HG03342 (cell line): ENCODE data around the gene ASPSCR1.

Experiments
- ATAC-seq: cut with Tn5 transposase; IDR thresholded peaks from one replicate; pipeline ENCODE4 v1.9.1; 2021; ENCODE audit warnings: mild to moderate bottlenecking, moderate library complexity; ENCODE audit not compliant: unreplicated experiment

The ASPSCR1 gene

DNA sequence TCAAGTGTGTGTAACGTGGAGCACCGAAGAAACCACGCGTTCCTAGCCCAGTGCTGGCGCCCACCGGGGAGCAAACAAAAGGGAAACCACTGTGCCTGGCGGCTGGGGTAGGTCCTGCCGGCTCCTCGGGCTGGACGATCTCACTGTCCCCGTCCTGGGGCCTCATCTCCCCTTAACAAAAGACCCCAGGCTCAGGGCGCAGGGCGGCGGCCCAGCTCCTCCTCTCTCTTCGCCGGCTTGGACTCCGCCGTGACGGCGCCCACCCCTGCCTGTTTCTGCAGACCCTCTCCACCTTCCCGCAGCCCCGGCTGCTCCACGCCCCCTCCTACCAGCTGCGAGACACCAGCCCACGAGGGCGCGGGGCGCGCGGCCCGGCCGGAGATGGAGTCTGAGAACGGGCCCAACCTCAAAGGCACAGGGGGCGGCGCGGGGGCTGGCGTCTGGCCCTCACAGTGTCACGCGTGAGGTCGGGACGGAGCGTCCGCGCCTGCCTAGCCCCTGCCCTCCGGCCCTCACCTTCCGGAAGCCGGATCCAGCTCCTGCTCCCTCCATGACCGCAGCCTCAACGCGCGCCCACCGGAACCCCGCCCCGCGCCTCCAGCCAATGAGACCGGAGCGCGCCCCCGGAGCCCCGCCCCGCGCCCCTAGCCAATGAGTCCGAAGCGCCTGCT, 45.0 kb downstream of the ASPSCR1 start, which contains the start of gene CENPX:
CENPX (minus strand) TSS at position 569 of the 671 bp plus-strand sequence; CDS start at position 552, 17 bp downstream.
- no peak for ATAC-seq

DNA sequence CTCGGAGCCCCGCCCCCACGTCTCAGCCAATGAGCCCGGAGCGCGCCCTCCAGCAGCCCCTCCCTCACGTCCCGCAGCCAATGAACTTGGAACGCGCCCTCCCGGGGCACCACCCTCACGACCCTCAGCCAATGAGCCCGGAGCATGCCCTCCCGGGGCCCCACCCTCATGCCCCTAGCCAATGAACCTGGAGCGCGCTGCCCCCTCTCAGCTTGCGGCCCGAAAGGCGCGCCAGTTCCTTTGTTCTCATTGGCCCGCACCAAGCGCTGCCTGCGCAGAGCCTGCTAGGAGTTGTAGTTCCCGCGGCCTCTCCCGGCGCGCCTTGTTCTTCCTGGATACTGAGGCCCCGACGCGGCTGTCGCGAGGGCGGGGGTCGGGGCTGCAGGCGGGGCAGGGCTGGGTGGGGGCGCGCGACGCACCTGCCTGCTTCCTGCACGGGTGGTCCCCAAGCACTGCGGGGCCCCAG, 45.6 kb downstream of the ASPSCR1 start, which contains the start of gene LRRC45:
LRRC45 (plus strand) TSS at position 325 of the 466 bp plus-strand sequence. CDS start 339 bp downstream, outside the sequence.
- peak; percentile 77 for ATAC-seq

DNA sequence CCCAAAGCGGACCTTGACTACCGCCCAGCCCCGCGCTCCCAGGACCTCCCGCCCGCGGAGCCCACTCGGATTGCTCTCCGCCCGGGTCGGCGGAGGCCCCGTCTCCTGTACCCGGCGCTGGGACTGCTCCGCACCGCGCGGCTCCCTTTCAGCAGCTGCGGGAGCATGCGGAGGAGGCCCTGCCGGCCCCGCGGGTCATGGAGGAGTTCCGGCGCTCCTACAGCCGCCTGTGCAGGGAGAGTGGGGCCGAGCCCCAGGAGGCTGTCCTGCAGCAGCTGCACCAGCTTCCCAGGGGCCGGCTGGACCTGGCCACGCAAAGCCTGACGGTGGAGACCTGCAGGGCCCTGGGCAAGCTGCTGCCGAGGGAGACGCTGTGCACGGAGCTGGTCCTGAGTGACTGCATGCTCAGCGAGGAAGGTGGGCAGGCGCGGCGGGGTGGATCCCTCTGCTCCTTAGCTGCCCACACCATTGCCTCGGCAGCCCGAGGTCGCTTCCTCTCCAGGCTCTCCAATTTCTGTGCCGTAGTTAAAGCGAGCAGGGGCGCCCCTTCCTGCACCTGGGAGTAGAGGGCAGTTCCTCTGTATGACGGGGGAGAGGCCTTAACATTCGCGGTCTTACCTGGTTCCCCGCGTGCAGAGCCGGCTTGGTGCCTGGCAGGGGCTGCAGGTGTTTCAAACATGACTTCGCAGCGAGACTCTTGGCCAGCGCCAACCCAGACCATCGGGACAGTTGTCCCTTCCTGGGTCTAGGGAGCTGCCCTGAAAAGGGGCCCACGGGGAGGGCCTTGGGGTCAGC, 46.2 kb downstream of the ASPSCR1 start:
- no peak for ATAC-seq

DNA sequence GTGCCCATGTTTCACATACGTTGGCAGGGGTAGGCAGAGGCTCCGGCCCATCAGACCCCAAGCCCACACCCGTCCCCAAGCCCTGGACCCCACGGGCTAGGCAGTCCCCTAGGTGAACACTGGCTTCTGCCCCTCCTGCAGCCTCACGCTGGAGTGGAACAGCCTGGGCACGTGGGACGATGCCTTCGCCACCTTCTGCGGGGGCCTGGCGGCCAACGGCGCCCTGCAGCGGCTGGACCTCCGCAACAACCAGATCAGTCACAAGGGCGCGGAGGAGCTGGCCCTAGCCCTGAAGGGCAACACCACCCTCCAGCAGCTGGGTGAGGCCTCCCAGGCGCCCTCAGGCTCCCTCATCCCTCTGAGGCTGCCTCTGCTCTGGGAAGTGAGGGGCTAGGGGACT, 47.4 kb downstream of the ASPSCR1 start:
- ATAC-seq: no peak

DNA sequence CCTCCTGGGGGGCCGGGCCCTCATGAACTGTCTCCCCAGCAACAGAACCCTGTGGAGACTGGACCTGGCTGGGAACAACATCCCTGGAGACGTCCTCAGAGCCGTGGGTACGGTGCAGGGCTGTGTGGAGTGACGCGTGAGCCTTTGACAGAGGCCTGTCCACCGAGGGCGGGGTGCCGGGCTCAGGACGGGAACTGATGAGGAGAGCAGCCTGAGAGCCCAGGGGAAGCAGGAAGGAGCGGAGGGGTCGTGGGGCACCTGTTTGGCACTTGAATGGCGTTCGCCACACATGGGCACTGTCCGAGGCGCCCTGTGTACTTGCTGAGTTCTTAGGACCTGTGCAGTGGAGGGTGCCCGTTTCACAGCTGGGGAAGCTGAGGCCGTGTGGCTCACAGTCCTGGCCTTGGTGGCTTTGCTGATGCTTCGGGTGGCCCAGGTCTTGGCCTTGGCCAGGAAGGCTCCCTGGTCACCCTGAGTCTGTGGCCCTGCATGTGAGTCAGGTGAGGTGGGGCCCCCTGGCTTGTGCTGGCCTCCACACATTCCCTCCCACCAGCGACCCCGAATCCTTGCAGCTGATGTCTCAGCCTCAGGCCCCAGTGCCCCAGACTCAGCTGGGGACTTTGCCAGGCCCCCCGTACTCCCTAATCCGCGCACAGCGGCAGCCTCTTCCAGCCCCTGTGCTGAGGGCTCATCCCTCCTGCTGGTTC, 48.1 kb downstream of the ASPSCR1 start:
- no peak for ATAC-seq

DNA sequence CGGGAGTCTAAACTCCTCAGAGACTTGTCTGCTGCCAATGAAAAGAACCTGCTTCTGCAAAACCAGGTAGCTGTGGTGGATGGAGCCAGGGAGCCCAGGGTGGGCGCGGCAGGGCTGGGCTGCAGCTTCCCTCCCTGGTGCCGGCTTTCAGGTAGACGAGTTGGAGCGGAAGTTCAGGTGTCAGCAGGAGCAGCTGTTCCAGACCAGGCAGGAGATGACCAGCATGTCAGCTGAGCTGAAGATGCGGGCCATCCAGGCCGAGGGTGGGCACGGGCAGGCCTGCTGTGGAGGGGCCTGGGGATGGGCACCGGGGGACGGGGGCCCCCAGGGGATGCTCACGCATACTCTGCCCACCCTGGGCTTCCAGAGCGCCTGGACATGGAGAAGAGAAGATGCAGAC, 50.8 kb downstream of the ASPSCR1 start:
- ATAC-seq: no peak

DNA sequence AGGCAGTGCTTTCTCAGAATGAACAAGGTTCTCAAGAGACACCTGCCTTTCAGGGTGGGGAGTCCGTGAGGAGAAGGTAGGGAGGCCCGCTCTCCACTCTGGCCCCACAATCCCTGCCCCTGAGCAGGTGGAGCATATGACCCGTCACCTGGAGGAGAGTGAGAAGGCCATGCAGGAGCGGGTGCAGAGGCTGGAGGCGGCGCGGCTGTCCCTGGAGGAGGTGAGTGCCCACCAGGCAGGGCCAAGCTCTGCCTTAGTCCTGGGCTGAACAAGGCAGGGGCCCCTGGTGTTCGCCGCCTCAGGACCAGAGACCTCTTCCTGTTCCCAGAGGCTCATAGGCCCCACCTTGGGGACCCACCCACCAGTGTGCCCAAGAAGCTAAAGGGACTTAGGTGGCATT, 51.5 kb downstream of the ASPSCR1 start:
- no peak for ATAC-seq

DNA sequence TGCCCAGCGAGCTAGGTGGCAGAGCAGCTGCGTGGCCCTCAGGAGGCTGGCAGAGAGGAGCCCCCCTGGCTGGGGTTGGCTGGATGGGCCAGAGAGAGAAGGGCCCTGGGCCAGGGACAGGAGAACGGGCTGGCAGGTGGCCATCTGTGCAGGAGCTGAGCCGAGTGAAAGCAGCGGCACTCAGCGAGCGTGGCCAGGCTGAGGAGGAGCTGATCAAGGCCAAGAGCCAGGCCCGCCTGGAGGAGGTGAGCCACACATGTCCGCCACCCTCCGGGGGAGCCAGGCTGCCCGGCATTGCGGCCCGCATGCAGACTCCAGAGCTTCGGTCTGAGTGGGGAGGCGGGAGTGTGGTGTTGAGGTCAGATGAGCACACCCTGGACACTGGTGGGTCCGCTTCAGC, 52.0 kb downstream of the ASPSCR1 start:
- ATAC-seq: no peak

DNA sequence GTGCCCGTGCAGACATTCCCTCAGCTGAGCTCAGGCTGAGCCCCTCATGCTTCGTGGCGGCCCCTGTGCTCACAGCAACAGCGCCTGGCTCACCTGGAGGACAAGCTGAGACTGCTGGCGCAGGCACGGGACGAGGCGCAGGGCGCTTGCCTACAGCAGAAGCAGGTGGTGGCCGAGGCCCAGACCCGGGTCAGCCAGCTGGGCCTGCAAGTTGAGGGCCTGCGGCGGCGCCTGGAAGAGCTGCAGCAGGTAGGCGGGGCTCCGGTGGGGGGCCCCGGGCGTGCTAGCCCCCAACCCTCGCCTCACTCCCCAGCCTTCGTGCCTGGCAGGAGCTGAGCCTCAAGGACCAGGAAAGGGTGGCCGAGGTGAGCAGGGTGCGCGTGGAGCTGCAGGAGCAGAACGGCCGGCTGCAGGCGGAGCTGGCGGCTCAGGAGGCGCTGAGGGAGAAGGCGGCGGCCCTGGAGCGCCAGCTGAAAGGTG, 52.6 kb downstream of the ASPSCR1 start:
- ATAC-seq: no peak

DNA sequence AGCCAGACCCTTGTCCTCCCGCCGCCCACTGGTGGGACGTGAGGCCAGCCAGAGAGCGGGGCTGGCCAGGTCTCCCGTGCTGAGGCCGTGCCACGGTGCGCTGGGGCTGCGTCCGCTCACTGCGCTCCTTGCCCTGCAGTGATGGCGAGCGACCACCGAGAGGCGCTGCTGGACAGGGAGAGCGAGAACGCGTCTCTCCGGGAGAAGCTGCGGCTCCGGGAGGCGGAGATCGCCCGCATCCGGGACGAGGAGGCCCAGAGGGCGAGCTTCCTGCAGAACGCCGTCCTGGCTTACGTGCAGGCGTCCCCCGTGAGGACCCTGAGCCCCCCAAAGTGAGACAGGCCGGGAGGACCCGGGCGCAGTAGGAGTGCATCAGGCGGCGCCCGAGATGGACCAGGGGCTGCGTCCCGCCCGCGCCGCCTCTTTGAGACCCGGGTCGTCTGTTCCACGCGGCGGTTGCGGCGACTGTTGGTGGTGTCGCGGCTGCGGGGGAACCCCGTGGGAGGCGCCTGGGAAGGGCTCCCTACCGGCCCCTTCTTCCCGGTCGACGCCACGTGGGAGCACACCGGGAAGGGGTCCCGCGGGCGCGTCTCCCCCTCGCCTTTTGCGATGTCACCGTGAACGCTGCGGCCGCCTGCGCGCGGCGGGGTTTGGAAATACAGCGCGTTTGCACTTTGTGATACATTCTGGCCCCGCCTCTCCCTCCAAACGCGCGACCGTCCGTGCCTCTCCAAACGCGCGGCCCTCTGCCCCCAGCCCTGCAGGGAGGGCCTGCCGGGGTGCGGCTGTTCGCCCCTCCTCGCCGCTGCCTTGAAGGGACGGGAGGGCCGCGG, 53.3 kb downstream of the ASPSCR1 start:
- peak; percentile 51 for ATAC-seq

DNA sequence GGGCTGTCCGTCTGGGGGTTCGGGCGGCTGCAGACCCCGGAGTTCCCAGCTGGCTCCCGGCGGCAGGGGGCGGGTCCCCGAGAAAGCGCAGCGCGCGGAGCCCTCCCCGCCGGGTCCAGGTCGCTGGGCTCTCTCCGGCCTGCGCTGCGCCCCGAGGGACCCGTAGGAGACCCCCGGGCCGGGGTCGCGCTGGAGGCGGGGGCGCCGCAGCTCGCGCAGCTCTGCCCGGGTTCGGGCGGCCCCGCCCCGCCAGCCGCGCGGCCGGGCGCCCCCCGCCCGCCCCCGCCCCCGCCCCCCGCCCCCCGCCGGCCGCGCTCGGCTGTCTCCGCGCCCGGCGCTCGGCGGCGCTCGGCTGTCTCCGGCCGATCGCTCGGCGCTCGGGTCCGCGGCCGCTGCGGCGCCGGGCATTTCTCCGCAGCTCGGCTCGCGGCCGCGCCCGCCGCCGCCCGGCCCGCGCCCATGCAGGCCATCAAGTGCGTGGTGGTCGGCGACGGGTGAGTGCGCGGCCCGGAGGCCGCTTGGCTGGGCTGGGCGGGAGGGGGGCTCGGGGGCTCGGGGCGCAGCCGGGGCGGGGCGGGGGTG, 54.0 kb downstream of the ASPSCR1 start, which contains the start of gene RAC3:
RAC3 (plus strand) TSS at position 376 of the 582 bp plus-strand sequence; CDS start at position 460, 84 bp downstream.
- ATAC-seq: no peak

DNA sequence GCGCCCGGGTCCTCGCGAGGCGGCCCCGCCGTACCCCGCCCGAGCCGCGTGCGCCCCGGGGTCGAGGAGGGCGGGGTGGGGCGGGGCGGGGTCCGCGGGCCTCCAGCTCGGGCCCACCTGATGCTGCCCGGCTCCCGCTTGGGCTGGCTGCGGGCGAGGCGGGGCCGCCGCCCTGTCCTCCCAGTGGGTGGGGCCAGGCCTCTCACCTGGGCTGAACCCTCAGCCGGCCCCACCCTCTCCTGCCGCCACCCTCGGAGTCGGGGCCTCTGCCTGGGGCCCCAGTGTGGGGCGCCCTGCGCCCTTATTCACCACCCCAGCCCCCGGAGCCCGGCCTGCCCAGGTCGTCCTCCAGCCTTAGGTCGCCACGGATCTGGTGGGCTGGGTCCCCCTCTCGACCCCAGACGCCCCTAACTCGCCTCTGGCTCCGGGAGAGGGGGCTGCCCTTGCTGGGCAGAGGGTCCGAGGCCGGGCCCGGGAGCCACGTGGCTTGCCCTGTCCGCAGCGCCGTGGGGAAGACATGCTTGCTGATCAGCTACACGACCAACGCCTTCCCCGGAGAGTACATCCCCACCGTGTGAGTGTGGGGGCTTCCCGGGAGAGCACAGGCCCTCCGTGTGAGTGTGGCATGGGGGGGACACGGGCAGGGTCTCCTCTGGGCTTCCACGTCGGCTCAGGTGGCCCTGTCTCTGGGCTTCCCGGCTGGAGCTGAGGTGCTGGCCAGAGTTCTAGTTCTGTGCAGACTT, 54.6 kb downstream of the ASPSCR1 start:
- ATAC-seq: no peak

DNA sequence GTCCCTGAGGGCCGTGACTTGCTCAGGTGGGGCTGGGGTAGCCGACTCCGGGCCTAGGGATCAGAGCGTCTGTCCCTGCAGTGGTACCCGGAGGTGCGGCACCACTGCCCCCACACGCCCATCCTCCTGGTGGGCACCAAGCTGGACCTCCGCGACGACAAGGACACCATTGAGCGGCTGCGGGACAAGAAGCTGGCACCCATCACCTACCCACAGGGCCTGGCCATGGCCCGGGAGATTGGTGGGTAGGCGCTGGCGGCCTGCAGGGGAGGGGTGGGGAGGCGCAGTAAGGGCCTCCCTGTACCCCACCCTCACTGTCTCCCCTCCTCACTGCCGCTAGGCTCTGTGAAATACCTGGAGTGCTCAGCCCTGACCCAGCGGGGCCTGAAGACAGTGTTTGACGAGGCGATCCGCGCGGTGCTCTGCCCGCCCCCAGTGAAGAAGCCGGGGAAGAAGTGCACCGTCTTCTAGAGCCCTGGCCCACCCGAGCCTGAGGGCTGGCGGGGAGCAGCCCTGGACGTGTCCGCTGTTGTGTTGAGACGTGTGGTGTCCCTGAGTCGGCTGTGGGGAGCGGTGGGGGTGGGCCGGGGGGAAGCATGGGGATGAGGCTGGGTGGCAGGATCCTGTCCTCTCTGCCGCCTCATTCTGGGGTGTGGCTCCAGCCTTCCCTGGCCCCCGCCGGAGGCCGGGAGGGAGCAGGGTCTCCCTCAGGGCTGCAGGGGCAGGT, 56.1 kb downstream of the ASPSCR1 start:
- no peak for ATAC-seq

DNA sequence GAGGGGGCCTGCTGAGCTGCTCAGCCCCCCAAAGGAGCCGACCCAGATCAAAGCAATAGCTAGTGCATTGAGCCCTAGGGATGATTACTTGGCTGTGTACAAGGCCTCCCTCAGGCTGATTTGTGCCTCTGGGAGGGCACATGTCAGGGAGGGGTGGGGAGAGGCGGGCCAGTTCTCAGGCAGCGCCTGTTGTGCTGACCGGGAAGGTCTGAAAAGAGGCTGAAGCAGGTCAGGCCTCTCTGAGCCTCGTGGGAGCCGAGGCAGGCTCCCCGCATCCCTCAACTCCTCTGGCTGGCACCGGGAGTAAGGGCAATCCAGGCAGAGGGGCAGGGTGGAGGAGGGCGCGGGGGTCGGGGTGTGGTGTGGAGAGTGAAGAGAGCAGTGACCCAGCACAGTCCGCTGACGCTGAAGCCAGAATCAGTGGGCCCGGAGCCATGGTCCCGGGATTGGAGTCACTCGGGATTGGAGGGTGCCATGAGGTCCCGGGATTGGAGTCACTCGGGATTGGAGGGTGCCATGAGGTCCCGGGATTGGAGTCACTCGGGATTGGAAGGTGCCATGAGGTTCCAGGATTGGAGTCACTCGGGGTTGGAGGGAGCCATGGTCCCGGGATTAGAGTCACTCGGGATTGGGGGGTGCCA, 57.1 kb downstream of the ASPSCR1 start:
- ATAC-seq: no peak

DNA sequence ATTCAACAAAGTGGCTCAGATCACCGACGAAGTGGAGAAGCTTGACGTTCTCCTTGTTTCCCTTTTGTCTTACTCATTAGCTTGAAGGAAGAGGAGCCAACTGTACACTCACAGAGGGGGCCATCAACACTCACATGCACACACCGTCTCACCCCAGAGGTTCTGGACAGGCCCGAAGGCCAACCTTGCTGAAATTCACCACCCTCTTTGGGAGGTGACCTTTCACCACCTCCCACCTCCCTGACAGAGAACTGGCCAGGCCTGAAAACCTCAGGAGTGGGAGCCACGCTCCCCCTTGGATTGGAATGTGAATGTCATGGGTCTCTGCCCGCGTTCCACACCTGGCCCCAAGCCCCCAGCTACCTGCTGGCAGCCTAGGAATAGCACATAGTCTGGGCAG, 58.1 kb downstream of the ASPSCR1 start:
- ATAC-seq: no peak

DNA sequence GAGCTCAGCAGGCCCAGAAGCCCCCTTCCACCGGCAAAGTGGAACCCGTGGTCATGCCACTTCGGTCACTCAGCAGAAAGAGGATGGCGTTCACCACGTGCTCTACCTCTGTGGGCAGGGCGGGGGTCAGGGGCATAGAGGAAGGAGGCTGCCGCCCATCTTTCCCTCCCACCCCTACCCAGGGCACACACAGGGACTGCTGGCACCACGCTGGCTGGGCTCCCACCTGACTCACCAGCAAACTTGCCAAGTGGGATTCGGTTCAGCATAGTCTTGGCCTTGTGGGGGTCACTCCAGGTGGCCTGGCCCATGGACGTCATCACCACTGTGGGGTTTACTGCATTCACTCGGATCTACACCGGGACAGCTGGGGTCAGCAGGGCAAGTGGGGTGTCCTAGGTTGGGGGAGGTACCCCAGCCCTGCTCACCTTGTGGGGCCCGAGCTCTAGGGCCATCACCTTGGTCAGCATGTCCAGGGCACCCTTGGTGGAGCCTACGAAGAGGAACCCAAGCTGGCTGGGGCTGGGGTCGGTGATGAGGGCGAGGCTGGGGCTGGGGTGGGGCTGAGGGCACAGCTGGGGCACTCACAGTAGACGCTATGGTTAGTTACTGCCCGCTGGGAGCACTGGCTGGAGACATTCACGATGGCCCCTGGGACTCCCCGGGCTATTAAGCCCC, 58.7 kb downstream of the ASPSCR1 start:
- no peak for ATAC-seq

DNA sequence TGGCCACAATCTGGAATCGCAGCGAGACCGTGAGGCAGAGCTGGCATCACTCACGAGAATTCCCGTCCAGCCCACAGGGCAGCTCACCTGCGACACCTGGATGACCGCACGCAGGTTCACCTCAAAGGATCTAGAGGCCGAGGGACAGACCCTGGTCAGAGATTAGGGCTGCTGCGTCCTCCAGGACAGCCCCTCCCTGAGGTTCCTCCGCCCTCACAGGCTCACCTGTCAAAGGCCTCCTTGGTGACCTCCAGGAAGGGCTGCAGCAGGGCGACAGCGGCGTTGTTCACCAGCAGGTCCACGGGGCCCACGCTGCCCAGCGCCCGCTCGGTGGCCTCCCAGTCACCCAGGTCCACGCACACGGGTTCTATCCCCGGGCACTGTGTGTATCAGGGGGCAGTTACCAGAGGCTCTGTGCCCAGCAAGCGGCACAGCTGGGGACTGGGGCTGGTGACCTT, 59.2 kb downstream of the ASPSCR1 start:
- ATAC-seq: no peak
